ENCODE measurements around the gene ATAD3A.

- TF ChIP-seq POLR2A (IDR thresholded peaks at IDR 0.05; ENCODE audit: low read depth, low read length) (no peak), FOS (IDR thresholded peaks at IDR 0.05; ENCODE audit: low read depth, low read length) (no peak)
These were observed 34.2 kb downstream of the ATAD3A start for GRCh38 chr1:1545946-1546737.

Data from IMR-90 (cell line).